HG02981 (cell line): ENCODE measurements around the gene KLHL24.
A peak's percentile ranks its signal among the peaks of the same experiment; 100 is the strongest.
"Not testable (repeated sequence)": the region's sequence is repeated elsewhere in the genome, so short reads cannot be mapped to it uniquely, and the experiment has no call there.

ENCODE experiments used
- ATAC-seq: cut with Tn5 transposase; IDR thresholded peaks from one replicate; pipeline ENCODE4 v1.9.1; 2021; ENCODE audit warnings: mild to moderate bottlenecking, moderate library complexity; ENCODE audit not compliant: unreplicated experiment

Gene KLHL24, protein sequence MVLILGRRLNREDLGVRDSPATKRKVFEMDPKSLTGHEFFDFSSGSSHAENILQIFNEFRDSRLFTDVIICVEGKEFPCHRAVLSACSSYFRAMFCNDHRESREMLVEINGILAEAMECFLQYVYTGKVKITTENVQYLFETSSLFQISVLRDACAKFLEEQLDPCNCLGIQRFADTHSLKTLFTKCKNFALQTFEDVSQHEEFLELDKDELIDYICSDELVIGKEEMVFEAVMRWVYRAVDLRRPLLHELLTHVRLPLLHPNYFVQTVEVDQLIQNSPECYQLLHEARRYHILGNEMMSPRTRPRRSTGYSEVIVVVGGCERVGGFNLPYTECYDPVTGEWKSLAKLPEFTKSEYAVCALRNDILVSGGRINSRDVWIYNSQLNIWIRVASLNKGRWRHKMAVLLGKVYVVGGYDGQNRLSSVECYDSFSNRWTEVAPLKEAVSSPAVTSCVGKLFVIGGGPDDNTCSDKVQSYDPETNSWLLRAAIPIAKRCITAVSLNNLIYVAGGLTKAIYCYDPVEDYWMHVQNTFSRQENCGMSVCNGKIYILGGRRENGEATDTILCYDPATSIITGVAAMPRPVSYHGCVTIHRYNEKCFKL

DNA sequence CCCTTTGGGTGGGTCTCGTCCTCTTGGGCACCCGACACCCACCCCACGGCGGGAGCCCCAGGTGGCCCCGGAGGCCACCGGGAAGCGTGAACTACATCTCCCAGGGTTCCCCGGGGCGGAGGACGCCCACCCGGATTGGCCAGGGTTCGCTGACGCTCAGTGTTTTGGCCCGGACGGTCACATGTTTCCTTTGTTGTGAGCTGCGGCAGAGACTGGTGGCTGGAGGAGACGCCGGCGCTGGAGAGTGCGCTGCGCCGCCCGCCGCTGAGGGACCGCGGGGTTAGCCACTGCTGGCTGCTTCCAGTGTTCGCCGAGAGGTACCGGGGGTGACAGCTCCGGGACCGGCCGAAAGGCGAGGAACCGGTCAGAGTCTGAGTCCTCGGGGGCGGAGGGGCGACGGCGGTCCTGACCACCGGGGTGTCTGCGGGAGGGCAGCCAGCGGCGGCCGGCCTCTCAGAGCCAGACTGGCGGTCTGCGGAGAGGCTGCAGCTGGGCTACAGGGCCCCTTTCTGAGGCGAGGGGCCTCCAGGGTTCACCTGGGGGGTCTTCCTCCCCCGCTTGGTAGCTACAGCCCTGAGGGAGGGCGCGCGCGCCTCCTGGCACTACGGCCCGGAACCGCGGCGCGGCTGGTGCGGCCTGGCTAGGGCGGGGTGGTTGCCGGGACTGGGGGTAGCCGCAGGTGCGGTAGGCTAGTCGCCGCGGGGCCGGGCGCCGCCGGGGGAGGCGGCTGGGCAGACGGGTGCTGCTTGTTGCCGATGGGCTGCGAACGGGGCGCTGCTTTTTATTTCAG is at the start of gene KLHL24:
Gene KLHL24 (plus strand): TSS at position 193 of the 790 bp plus-strand sequence. CDS start 14,734 bp downstream, outside the sequence.
- peak; percentile 91 for ATAC-seq

DNA sequence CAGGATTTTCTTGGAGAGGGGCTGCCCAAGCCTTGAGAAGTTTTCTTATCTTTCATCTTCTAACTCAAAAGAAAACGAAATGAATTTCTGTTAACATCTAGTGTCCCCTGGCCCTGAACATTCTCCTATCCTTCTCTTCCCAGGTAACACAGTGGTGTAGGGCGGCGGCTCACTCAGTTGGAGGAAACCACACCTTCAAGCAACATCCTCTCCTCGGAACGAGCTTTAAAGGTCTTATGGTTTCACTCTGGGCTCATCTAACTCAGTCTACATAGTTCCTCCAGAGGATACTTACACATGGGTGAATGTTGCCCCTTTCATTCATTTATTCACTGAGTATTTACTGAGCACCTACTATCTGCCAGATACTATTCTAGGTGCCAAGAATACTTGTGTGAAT is 48.9 kb upstream of the KLHL24 start:
- no peak for ATAC-seq

DNA sequence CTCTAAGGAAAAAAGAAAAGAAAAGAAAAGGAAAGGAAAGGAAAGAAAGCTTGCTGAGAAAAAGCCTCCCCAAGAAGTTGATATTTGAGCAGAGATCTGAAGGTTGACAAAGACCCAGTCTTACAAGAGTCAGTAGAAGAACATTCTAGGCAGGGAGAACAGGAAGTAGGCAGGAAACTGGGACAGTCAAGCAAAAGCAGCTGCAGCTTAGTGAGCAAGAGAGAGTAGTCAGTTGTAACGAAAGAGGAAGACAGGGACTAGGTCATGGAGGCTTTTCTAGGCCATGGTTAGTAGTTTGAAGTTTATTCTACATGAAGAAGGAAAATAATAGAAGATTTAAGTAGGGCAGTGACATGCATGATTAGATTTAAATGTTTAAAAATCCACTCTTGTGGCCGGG is 48.1 kb upstream of the KLHL24 start:
- no peak for ATAC-seq

DNA sequence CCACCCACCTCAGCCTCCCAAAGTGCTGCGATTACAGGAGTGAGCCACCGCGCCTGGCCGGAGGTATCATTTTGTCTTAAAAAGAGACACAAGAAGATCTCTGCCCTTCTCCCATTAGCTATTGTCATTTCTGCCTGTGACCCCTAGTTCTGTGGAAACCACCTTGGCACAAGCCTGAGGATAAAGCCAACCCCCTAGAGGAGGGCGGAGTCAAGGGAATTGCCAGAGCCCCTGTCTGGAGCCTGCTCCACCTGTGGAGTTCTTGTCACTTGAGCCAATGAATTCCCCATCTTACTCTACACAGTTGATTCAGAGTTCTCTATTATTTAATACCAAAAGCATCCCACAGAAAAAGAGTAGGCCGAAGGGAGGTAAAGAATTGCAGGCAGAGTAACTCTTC is 45.0 kb upstream of the KLHL24 start:
- ATAC-seq, result no peak

DNA sequence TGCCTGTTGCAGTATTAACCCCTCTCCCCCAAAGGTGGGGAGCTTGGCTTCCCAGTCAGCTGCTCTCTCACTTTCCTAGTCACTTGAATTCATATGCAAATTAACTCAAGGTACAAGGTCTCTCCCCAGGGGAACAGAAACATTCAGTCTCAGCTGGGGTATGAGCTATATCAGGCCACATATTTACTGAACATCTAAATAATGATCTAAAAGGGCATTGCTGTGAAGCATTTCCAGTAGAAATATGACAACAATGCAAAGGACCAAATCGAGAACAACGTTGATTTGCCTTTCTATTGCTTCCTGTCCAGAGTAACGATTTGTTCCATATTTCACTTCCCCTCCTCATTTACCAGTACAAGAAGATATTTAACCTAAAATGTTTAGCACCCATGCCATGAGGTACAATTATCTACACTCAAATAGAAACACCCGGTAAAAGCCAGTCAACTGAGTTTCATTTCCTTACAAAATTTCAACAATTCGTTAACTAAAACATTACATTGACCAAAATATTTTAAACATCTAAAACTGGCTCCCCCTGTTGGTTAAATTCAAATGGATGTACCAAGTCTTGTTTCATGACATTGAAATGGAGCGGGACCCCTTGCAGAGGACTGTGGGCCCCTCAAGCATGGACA is 43.4 kb upstream of the KLHL24 start:
- ATAC-seq, result peak; percentile 96

DNA sequence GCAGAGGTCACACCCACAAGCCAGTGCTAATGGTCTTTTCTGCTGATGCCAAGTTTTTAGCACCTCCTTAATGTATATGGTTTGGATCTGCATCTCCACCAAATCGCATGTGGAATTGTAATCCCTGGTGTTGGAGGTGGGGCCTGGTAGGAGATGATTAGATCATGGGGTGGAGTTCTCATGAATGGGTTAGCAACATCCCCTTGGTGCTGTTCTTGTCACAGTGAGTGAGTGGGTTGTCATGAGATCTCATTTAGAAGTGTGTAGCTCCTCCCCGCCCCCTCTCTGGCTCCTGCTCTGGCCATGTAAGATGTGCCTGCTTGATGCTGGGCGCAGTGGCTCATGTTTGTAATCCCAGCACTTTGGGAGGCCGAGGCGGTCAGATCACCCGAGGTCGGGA is 42.6 kb upstream of the KLHL24 start:
- ATAC-seq, result no peak

DNA sequence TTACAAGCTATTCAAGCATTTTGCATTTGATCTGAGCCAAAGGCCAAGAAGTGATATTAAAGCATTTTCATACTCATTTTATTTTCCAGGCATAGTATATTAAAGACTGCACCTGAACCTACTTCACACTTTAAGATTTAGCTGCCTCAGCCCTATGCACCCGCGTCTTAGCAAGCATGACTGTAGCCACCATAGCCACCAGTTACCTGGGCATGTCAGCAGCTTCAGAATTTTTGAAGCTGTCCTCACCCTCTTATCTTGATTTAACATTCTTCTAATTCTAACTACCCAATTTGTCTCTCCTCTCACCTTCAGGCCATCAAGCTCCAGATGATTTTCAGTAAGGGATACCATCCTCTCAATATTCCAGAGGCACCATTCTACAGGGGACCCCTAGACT is 40.8 kb upstream of the KLHL24 start:
- ATAC-seq, result no peak

DNA sequence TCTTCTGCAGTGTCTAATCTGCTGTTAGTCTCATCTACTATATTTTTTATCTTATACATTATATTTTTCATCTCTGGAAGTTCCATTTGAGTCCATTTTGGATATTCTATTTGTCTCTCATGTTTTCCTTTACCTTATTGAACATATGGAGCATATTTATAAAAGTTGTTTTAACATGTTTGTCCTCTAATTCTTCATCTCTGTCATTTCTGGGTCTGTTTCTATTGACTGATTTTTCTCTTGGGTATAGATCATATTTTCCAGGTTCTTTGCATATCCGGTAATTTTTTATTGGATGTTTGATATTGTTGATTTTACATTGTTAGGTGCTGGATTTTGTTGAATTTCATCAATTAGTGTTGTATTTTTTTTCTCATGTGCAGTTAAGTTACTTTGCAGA is 37.5 kb upstream of the KLHL24 start:
- ATAC-seq, result no peak

DNA sequence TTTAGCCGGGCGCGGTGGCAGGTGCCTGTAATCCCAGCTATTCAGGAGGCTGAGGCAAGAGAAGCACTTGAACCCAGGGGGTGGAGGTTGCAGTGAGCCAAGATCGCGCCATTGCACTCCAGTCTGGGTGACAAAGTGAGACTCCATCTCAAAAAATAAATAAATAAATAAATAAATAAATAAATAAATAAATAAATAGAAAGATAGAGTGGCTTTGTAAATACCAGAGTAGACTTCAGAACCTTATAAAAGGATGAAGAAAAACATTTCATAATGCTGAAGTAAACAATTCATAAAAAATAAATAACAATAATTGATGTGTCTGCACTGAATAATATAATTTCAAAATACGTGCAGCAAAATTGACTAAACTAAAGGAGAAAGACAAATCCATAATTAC is 24.1 kb upstream of the KLHL24 start:
- ATAC-seq, result not testable (repeated sequence)

DNA sequence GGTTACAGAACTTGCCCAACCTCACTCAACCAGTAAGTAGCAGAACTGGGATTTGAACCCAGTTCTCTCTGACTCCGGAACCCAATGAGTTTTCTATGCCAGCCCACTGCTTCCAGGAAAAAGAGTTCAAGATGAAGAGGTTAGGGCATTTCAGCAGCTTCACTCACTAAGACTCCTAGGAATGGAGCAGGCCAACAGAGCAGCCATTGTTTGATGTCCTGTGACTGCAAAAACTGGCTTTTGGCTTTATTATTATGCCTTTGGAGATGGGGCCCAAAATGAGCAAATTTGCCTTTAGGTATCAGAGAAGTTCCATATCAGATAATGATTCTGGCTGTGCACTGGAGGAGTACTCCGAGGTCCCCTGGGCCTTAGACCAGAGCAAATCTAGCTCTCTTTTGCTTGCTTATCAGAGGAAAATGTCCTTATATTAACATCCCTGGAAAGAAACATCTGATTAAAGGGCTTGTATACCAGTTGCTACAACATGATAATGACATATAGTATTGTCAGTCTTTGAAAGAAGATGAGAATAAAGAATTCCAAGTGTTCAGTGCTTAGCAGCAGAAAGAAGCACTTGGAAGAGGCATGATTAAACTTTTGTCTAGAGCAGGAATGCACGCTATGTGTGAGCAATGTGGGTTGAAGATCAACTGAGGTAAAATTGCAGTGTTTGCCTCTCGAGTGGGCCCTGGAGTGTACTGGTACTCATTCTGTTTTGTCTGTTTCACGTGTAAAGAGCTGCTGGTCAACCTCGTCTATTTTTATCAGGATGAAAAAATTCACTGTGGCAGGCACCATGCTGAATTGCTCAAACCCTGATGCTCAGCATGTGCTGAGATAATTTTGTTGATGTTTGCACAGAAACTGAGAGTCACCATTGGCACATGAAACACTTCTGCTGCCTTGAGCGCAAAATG is 21.8 kb upstream of the KLHL24 start:
- no peak for ATAC-seq

DNA sequence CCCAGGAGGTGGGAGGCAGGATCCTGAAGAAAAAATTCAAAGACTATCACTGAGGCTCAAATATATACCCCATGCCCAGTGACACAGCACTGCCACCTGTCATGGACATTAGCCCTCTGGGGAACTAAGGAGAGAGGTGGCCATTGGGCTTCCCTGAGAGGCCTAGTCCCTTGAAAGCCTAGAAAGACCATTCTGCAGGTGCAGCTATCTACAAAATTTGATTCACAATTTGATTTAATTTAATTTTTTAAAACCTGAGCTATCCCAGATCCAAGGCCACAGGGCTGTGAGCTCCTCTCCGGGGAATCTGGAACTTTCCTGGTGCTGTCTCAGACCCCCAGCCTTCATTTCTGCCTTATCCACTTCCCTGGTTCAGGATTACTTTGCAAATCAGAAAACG is 16.9 kb upstream of the KLHL24 start:
- no peak for ATAC-seq

DNA sequence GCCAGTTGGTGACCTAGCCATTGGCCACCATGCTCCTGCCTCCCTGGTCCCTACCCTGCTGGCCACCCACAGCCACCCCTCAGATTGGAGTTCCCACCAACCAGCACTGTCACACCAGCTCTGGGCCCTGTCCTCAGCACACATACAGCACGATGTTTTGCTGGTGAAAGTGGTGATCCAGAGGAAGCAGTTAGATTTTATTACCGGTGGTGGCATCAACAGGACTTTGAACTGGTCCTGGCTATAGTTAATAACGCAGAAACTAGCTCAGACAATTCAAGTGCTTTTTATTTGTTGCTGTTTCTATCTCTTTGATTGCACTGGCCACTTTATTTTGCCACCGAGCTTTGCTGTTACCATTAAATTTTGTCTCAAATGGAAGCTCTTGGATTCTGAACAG is 16.4 kb upstream of the KLHL24 start:
- ATAC-seq, result no peak

DNA sequence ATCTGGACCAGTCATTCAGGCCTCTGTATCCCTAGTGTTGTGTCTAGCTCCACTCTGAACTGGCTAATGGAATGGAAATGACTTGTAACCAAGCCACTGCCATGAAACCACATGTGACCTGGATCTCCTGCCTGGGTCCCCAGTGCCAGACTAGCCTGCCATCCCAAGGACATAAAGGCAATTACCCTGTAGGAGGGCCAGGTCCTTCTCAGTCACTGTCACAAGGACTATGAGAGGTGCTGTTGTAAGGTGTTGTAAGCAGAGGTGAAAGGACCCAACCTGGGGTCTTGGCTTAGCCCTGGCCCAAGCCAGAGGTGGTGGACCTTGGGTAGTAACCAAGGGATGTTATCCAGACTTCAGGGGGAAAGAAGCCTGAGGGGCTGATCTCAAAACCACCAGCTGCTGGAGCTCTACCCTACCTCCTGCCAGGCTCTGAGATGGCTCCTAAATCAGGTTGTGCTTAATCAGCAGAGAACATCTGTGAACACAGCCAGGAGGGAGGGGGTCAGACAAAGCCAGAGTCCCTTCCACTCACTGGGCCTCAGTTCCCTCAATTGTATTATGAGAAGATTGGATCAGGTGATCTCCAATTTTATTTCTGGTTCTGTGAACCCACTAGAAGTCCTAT is 15.7 kb upstream of the KLHL24 start:
- no peak for ATAC-seq

DNA sequence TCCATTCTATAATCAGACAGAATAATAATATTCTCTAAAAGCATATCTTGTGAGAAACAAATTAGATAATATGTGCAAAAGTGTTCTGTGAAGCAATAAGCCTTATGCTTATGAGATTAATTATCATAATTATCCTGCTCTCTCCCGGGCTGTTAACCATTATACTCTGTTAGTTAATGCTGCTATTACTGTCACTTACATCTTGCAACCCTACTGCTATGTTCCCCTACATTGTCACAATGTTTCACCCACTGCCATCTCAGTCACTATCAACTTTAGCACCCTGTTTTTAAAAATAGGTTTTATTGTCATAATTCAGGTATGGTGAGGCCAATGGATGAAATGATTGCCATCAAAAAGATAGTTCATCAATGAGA is 15.2 kb upstream of the KLHL24 start:
- ATAC-seq, result no peak

DNA sequence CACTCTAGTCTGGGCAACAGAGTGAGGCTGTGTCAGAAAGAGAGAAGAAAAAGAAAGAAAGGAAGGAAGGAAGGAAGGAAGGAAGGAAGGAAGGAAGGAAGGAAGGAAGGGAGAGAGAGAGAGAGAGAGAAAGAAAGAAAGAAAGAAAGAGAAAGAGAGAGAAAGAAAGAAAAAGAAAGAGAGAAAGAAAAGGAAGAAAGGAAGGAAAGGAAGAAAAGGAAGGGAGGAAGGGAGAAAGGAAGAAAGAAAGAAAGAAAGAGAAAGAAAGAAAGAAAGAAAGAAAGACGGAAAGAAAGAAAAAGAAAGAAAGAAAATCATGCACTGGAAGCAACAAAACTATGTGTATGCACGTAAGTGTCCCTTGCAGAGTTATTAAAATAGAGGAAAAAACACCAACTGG is 12.9 kb upstream of the KLHL24 start:
- not testable (repeated sequence) for ATAC-seq

DNA sequence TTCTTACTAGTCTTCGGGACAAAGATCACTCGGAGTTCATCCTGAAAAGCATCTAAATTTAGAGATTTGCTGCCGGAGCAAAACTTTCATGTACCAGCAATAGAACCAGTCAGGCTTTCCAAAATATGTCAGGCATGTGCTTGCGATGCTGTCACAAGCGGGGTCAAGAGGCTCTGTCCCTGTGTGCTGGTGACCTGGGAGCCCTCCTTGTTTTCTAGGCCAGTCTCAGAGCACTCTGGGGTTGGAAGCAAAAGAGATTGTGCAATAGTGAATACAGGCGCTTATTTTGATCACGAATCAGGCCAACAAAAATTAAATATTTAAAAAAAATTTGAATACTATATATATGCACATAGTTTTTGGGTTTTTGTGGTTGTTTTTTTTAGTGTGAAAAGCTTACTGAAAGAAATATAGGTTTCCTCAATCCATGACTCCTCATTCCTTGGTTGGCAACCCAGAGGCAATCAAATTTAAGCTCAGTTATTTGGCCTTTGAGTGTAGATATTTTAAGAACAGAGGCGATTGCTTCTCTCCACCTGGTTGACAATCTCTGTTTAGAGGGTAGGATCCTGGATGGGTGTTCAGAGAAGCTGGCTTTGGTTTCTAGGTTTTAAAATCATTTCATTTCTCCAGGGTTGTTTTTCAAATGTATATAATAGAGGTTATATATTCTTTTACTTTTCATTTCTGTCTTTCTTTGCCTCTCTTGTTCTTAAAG is 8.4 kb upstream of the KLHL24 start:
- ATAC-seq, result no peak

DNA sequence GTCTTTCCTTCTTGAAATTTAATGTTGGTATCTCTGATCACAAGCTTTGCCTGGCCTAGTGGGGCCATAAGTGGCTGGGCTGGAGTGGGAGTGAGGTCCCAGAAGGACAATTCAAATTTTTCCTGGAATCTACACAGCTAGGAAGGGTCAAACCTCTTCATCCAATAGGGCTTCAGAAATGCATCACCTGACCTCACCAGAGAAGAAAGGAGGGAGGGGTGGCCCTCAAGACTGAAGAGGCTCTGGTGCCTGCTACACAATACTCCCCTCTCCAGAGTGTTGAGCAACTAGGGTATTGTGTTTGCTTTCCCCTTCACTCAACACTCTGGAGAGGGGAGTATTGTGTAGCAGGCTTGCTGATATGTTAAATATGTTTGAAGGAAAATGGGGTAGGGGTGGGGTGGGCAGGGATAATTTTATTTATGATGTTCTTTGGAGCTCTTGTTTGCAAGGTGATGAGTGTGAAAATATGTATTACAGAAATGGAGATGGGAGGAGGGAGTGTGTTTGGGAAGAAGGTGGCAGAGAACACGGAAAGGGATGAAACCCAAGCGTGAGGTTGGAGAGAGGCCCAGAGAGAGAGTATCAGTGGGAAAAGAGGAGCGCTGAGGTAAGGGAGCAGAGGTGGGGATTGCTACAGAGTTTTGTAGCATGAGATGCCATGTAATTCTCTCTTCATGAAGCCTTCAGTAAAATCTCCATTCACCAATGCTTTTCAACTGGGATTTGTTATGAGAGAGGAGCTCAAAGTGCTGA is 5.7 kb upstream of the KLHL24 start:
- no peak for ATAC-seq

DNA sequence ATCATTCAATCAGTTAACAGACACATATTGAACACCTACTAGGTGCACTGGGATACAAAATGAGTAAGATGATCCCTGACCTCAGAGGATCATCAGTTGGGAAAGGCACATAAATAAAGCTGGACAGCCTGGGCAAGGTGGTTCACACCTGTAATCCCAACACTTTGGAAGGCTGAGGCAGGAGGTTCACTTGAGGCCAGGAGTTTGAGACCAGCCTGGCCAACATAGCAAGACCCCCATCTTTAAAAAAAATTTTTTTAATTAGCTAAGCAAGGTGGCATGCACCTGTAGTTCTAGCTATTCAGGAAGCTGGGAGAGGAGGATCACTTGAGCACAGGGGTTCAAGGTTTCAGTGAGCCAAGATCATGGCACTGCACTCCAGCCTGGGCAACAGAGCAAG is 3.7 kb upstream of the KLHL24 start:
- no peak for ATAC-seq

DNA sequence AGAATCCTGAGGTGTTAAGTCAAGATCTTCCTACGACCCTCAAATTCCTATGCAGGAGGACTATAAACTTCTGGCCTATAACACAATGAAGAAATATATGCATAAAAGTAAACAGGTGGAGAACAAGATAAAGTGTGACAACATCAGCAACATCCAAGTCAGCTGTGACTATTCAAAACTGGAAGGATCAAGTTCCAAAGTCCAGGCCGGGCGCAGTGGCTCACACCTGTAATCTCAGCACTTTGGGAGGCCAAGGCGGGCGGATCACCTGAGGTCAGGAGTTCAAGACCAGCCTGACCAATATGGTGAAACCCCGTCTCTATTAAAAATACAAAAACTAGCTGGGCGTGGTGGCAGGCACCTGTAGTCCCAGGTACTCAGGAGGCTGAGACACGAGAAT is 2.7 kb upstream of the KLHL24 start:
- not testable (repeated sequence) for ATAC-seq
